ENCODE data around the gene HCFC2.
"Not testable (repeated sequence)": the region's sequence is repeated elsewhere in the genome, so short reads cannot be mapped to it uniquely, and the experiment has no call there.

Gene HCFC2

GRCh38 chr12:104064031-104064841 lies at the start of gene HCFC2:
HCFC2 (plus strand) TSS chr12:104064531; CDS start chr12:104064561, 30 bp downstream.
- no peak for TF ChIP-seq CTCF (IDR thresholded peaks at IDR 0.05; ENCODE audit: low read depth, low read length)

GRCh38 chr12:104021862-104022261 lies 42.5 kb upstream of the HCFC2 start:
- H3K4me3 ChIP-seq (ENCODE audit: low read depth, low read length): not testable (repeated sequence)

More at GRCh38 chr12:104064031-104064841, at the start of gene HCFC2:
- peak within 1 kb of the TSS; percentile 98 for H3K4me3 ChIP-seq (ENCODE audit: low read depth, low read length)

- TF ChIP-seq CTCF (IDR thresholded peaks at IDR 0.05; ENCODE audit: low read depth, low read length): no peak
- H3K4me3 ChIP-seq (ENCODE audit: low read depth, low read length): no peak overlapping the region
Measured at GRCh38 chr12:104022786-104023185, 41.5 kb upstream of the HCFC2 start.

- no peak overlapping the region for H3K4me3 ChIP-seq (ENCODE audit: low read depth, low read length)
- TF ChIP-seq CTCF (IDR thresholded peaks at IDR 0.05; ENCODE audit: low read depth, low read length): no peak
Measured at GRCh38 chr12:104023710-104024109, 40.6 kb upstream of the HCFC2 start.

- no peak overlapping the region for H3K4me3 ChIP-seq (ENCODE audit: low read depth, low read length)
Measured at GRCh38 chr12:104024348-104024747, 40.0 kb upstream of the HCFC2 start.

GRCh38 chr12:104025771-104026170 lies 38.6 kb upstream of the HCFC2 start:
- no peak overlapping the region for H3K4me3 ChIP-seq (ENCODE audit: low read depth, low read length)
- TF ChIP-seq CTCF (IDR thresholded peaks at IDR 0.05; ENCODE audit: low read depth, low read length): no peak

More at GRCh38 chr12:104024348-104024747, 40.0 kb upstream of the HCFC2 start:
- TF ChIP-seq CTCF (IDR thresholded peaks at IDR 0.05; ENCODE audit: low read depth, low read length): no peak

- H3K4me3 ChIP-seq (ENCODE audit: low read depth, low read length): no peak overlapping the region
- no peak for TF ChIP-seq CTCF (IDR thresholded peaks at IDR 0.05; ENCODE audit: low read depth, low read length)
Measured at GRCh38 chr12:104026841-104027599, 37.3 kb upstream of the HCFC2 start.

GRCh38 chr12:104030596-104030995 lies 33.7 kb upstream of the HCFC2 start:
- H3K4me3 ChIP-seq (ENCODE audit: low read depth, low read length): not testable (repeated sequence)

- H3K4me3 ChIP-seq (ENCODE audit: low read depth, low read length): not testable (repeated sequence)
Measured at GRCh38 chr12:104036143-104036542, 28.2 kb upstream of the HCFC2 start.

- H3K4me3 ChIP-seq (ENCODE audit: low read depth, low read length): not testable (repeated sequence)
Measured at GRCh38 chr12:104039769-104040168, 24.6 kb upstream of the HCFC2 start.

All from WI38 (cell line).